OCI-LY1 (cell line): ENCODE measurements around the gene COL18A1.

ENCODE experiments used
- CTCF ChIP-seq: fragments of 200-600 bp; sonication (generic), shearing (Covaris generic); IDR thresholded peaks from 2 replicates; pipeline ENCODE4 v1.5.1; 2017; ENCODE audit warnings: mild to moderate bottlenecking, antibody characterized with exemption, low read length, moderate library complexity, mixed read lengths
- EZH2 ChIP-seq: fragments of 200-600 bp; sonication (generic), shearing (Covaris generic); IDR thresholded peaks from 2 replicates; pipeline ENCODE4 v1.8.0; 2017; ENCODE audit warnings: borderline replicate concordance, mixed run types, mild to moderate bottlenecking, antibody characterized with exemption, low read length, moderate library complexity, mixed read lengths

- TF ChIP-seq CTCF (no peak), EZH2 (no peak)
These were observed 152.7 kb downstream of the COL18A1 start for GRCh38 chr21:45557616-45558043.
